Activated naive CD8-positive, alpha-beta T cell treated with anti-CD3 and anti-CD28 coated beads for 36 hours (primary cell): ENCODE measurements around the gene HOXC10. TPM values are rescaled to one million over a fixed set of nuclear protein-coding genes. Genes with fewer than 3 reads are reported as not detected.

Experiments
- DNase-seq: peaks from one replicate; pipeline ENCODE4 v3.0.0; 2021
- H3K27ac Mint-ChIP-seq: one replicate; pipeline ENCODE4 v1.8.0; 2022; ENCODE audit warnings: mild to moderate bottlenecking, moderate library complexity, mixed read lengths
- H3K27me3 Mint-ChIP-seq: one replicate; pipeline ENCODE4 v1.8.0; 2022; ENCODE audit warnings: mild to moderate bottlenecking, mixed read lengths
- H3K36me3 Mint-ChIP-seq: one replicate; pipeline ENCODE4 v1.8.0; 2021; ENCODE audit warnings: mild to moderate bottlenecking, mixed read lengths
- H3K4me1 Mint-ChIP-seq: one replicate; pipeline ENCODE4 v1.8.0; 2021; ENCODE audit warnings: mixed read lengths
- H3K4me3 Mint-ChIP-seq: one replicate; pipeline ENCODE4 v1.8.0; 2022; ENCODE audit warnings: mild to moderate bottlenecking, moderate library complexity, mixed read lengths
- H3K9me3 Mint-ChIP-seq: one replicate; pipeline ENCODE4 v1.8.0; 2022; ENCODE audit warnings: mixed read lengths
- total RNA-seq, 2 experiments: library from RNA; stranded (reverse); gene quantifications; one replicate each; pipeline ENCODE4 v1.2.3, GENCODE V29; 2021

Gene HOXC10
- total RNA-seq, 2 experiments from 2014 or later: not detected

GRCh38 chr12:54015018-54015931 lies 30.3 kb downstream of the HOXC10 start:
- peaks cover 25% of the 10 kb centered on the region for H3K4me1 Mint-ChIP-seq
- no peaks in the 10 kb centered on the region for H3K9me3 Mint-ChIP-seq
- H3K27ac Mint-ChIP-seq: no peak overlapping the region
- peaks cover 93% of the 10 kb centered on the region for H3K27me3 Mint-ChIP-seq
- H3K4me3 Mint-ChIP-seq: no peak overlapping the region
- peaks cover 2% of the 10 kb centered on the region for H3K36me3 Mint-ChIP-seq
- no peak for DNase-seq

DNA sequence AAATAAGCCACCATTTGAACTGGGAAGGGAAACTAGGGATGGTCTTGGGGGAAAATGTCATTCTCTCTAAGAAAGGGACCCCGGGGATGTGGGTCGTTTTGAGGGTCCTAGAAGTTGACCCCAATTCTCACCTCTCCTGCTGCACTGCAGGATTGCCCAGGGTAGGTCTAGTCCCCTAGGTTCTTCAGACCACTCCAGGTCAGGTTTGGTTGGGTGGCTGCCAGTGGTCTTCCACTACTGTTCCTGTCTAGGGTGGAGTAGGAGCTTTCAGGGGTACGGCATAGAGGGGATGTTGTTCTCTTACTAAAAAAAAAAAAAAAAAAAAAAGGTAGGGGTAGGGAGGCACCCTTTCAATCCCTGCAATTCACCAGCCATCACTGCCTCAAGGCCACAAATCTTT lies 31.1 kb downstream of the HOXC10 start:
- Mint-ChIP-seq H3K4me3 (no peak overlapping the region), H3K9me3 (no peaks in the 10 kb centered on the region), H3K27ac (no peak overlapping the region), H3K27me3 (peaks cover 90% of the 10 kb centered on the region), H3K36me3 (peaks cover 2% of the 10 kb centered on the region), H3K4me1 (peaks cover 20% of the 10 kb centered on the region)
- DNase-seq: no peak

GRCh38 chr12:54016478-54016964 lies 31.6 kb downstream of the HOXC10 start:
- H3K4me1 Mint-ChIP-seq: peaks cover 21% of the 10 kb centered on the region
- no peak overlapping the region for H3K4me3 Mint-ChIP-seq
- no peaks in the 10 kb centered on the region for H3K9me3 Mint-ChIP-seq
- H3K27ac Mint-ChIP-seq: no peak overlapping the region
- DNase-seq: no peak
- peaks cover 90% of the 10 kb centered on the region for H3K27me3 Mint-ChIP-seq
- peaks cover 2% of the 10 kb centered on the region for H3K36me3 Mint-ChIP-seq

GRCh38 chr12:54017027-54017788 lies 32.3 kb downstream of the HOXC10 start:
- peaks cover 2% of the 10 kb centered on the region for H3K36me3 Mint-ChIP-seq
- H3K27ac Mint-ChIP-seq: no peak overlapping the region
- DNase-seq: no peak
- H3K27me3 Mint-ChIP-seq: peaks cover 90% of the 10 kb centered on the region
- H3K9me3 Mint-ChIP-seq: no peaks in the 10 kb centered on the region
- peaks cover 23% of the 10 kb centered on the region for H3K4me1 Mint-ChIP-seq
- peak overlapping the region; percentile 82 for H3K4me3 Mint-ChIP-seq

DNA sequence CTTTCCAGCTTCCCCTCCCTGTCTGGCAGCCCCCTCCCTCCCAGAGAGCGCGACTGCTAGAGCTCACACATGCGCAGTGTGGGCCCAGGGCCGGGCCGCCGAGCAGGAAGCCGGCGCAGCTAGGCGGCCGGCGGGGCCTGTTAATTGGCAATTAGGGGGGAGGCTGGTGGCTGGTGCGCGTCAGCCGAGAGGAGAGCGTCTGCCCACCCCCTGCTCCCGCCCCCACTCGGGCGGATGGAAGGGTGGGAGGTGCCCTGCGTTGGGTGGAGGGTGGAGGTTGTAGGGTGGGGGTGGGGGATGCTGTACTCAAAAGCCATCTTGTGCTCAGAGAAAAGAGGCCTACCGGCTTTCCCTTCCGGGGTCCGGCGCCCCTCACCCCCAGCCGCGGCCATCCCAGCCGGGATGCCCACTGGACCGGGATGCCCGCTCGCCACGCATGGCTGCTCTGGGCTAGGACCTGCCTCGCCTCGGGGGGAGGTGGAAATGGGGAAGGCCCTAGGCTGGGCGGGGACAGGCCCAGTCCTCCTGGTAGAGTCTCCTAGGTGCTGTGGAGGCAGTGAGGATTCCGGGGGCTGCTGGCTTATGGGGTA lies 33.0 kb downstream of the HOXC10 start:
- no peaks in the 10 kb centered on the region for H3K9me3 Mint-ChIP-seq
- peak overlapping the region; percentile 82 for H3K4me3 Mint-ChIP-seq
- H3K36me3 Mint-ChIP-seq: peaks cover 2% of the 10 kb centered on the region
- peak; percentile 82 for DNase-seq
- H3K27ac Mint-ChIP-seq: no peak overlapping the region
- peaks cover 90% of the 10 kb centered on the region for H3K27me3 Mint-ChIP-seq
- peaks cover 23% of the 10 kb centered on the region for H3K4me1 Mint-ChIP-seq

DNA sequence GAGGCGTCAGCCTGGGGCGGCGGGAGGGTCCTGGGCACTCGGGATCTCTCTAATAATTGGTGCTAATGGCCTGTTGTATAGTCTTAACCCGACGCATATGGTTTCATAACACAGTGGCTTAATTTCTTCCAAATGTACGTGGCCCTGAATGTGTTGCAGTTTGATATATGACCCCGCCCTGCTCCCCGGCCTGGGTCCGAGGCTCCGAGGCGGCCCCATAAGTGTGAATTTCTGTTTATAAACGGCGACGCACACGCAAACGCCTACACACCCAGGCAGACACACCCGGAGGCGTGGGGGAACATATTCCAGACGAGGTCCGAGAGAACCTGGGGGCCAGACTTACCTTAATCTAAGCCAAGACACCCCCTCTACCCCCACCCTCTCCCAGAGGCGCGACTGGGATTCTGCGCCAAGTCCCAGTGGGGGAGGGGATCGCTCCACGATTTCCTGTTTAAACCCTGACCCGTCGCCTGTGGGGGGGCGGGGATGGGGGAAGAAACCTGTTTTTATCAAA lies 33.6 kb downstream of the HOXC10 start:
- no peak overlapping the region for H3K4me3 Mint-ChIP-seq
- peaks cover 90% of the 10 kb centered on the region for H3K27me3 Mint-ChIP-seq
- H3K4me1 Mint-ChIP-seq: peaks cover 23% of the 10 kb centered on the region
- no peak for DNase-seq
- H3K9me3 Mint-ChIP-seq: no peaks in the 10 kb centered on the region
- peaks cover 2% of the 10 kb centered on the region for H3K36me3 Mint-ChIP-seq
- H3K27ac Mint-ChIP-seq: no peak overlapping the region

GRCh38 chr12:54019091-54019811 lies 34.3 kb downstream of the HOXC10 start:
- peaks cover 23% of the 10 kb centered on the region for H3K4me1 Mint-ChIP-seq
- no peak overlapping the region for H3K4me3 Mint-ChIP-seq
- H3K27me3 Mint-ChIP-seq: peaks cover 90% of the 10 kb centered on the region
- peaks cover 2% of the 10 kb centered on the region for H3K36me3 Mint-ChIP-seq
- no peaks in the 10 kb centered on the region for H3K9me3 Mint-ChIP-seq
- DNase-seq: no peak
- no peak overlapping the region for H3K27ac Mint-ChIP-seq

DNA sequence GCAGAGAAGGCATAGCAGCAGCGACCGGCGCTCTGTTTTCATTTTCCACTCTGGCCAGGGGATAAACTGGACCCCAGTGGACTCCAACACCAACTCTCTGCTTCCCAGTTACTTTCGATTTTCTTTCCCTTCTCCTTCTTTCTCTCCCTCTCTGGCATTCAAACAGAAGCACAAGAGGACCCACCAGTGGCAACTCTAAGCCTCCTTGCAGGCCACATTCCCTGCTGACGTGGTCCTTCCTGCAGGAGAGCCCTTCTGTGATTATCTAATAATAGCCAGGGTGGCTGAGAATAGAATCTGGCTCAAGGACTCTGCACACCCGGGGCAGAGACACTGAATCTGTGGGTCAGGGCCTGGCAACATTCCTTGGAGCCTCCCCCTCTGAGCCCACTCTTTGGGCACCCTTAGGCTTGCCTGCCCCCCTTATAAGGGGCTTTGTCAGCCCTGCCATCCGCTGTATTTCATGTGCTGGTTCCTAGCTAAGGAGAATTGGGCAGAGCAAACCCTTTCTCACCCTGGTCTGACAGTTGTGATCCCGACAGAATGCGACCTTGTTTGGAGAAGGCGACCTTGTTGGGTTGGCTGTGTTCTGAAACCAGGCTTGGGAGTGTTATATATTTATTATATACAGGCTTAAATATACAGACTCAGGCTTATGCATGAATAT lies 35.1 kb downstream of the HOXC10 start:
- no peak for DNase-seq
- Mint-ChIP-seq H3K4me3 (no peak overlapping the region), H3K36me3 (peaks cover 2% of the 10 kb centered on the region), H3K4me1 (peaks cover 17% of the 10 kb centered on the region), H3K27me3 (peaks cover 88% of the 10 kb centered on the region), H3K9me3 (no peaks in the 10 kb centered on the region), H3K27ac (no peak overlapping the region)

DNA sequence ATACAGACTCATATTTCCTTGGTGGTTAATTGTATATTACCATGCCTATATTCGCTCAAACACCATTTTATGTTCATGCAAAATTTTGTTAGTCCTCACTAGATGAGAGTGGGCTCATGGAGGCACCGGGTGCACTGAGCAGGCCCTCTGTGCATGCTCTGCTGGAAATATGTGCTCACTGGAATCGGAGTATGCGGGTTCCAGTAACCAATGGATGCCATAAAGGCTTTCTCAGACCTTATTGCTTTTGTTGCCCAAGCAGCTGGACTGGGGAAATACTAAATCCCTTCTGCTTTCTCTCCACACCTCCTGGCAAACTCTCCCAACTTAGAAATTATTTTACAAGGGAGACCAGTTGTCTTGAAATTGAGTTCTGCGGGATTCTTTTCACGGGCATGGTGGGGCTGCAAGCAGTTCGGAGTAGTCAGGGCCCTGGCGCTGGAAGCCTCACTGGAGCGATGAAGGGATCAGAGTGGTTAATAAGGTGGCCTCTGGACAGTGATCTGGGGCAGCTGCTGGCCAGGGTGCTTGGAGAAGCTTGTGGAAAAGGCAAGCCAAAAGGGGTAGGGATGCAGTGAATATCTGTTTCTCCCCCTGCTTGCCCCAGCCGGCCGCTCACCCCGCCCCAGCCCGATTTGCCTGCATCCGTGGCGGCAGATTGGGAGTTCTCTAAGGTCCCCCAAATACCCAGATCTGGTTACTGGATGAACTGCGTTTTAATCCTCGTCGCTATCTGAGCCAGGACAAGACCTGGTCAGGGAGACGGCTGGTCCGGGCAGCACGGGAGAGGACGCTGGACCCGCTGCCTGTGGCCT lies 35.9 kb downstream of the HOXC10 start:
- no peak overlapping the region for H3K4me3 Mint-ChIP-seq
- H3K27ac Mint-ChIP-seq: no peak overlapping the region

GRCh38 chr12:54021432-54022013 lies 36.6 kb downstream of the HOXC10 start:
- DNase-seq: no peak
- H3K27ac Mint-ChIP-seq: no peak overlapping the region

More for the DNA sequence above, 35.9 kb downstream of the HOXC10 start:
- peaks cover 2% of the 10 kb centered on the region for H3K36me3 Mint-ChIP-seq
- no peaks in the 10 kb centered on the region for H3K9me3 Mint-ChIP-seq
- DNase-seq: no peak
- peaks cover 88% of the 10 kb centered on the region for H3K27me3 Mint-ChIP-seq
- H3K4me1 Mint-ChIP-seq: peaks cover 17% of the 10 kb centered on the region

DNA sequence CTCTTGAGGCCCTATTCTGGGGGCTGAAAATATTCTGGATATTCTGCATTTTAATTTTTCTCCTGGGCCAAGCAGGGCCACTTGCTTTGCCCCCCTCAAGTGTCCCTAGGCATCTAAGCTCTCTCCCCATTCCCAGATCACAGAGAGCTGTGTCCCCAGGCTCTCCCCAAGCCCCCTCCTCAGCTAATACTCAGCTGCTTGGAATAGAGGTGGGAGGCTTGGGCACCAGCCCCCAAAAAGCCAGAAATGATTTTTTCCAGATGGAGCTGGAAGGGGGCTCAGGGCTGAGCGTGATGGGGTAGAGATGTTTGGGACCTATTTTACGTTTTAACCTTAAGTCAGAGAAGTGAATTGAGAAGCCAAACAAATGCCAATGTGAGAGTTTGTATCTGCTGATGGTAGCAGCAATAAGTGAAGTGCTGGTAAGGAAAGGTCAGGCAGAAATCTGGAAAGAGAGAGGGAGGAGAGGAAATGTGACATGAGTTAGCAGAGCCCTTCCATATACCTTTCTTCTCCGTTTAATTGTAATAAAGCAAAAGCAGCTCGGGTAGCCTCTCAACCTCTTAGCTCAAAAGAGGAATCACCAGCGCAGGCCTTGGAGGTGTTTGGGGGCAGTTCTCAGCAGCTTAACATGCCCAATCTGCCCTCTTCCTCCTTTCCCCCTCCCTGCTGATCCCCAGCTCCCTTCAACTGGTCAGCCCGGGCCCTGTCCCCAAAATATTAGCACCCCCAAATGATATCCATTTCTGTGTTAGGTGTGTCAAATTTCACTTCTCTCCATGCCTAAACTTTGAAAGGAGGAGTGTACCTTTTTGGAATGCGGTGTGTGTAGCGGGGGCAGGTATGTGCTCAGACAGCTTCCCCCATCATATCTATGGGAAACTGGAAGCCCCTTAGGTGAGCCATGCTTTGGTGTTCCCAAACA lies 38.3 kb downstream of the HOXC10 start:
- Mint-ChIP-seq H3K36me3 (no peaks in the 10 kb centered on the region), H3K4me1 (peaks cover 20% of the 10 kb centered on the region), H3K4me3 (no peak overlapping the region), H3K27ac (no peak overlapping the region), H3K9me3 (no peaks in the 10 kb centered on the region), H3K27me3 (peaks cover 91% of the 10 kb centered on the region)
- DNase-seq: no peak

More at GRCh38 chr12:54021432-54022013, 36.6 kb downstream of the HOXC10 start:
- Mint-ChIP-seq H3K4me3 (no peak overlapping the region), H3K36me3 (peaks cover 2% of the 10 kb centered on the region), H3K9me3 (no peaks in the 10 kb centered on the region), H3K4me1 (peaks cover 21% of the 10 kb centered on the region), H3K27me3 (peaks cover 88% of the 10 kb centered on the region)

- H3K27ac Mint-ChIP-seq: no peak overlapping the region
- peaks cover 95% of the 10 kb centered on the region for H3K27me3 Mint-ChIP-seq
- no peak for DNase-seq
- peaks cover 21% of the 10 kb centered on the region for H3K4me1 Mint-ChIP-seq
- H3K9me3 Mint-ChIP-seq: no peaks in the 10 kb centered on the region
- H3K4me3 Mint-ChIP-seq: no peak overlapping the region
- no peaks in the 10 kb centered on the region for H3K36me3 Mint-ChIP-seq
These were observed 39.2 kb downstream of the HOXC10 start for GRCh38 chr12:54024127-54024526.
